HG03354 (cell line): Measurements from ENCODE around the gene HOXB5.

Experiments
- ATAC-seq: cut with Tn5 transposase; IDR thresholded peaks from one replicate; pipeline ENCODE4 v1.9.1; 2021; ENCODE audit warnings: mild to moderate bottlenecking; ENCODE audit not compliant: unreplicated experiment, poor library complexity, severe bottlenecking

The HOXB5 gene

GRCh38 chr17:48617471-48618255, 24.1 kb upstream of the HOXB5 start:
- no peak for ATAC-seq

- no peak for ATAC-seq
Observed at GRCh38 chr17:48616717-48617470, 23.3 kb upstream of the HOXB5 start.

GRCh38 chr17:48615963-48616716, 22.6 kb upstream of the HOXB5 start:
- no peak for ATAC-seq

DNA sequence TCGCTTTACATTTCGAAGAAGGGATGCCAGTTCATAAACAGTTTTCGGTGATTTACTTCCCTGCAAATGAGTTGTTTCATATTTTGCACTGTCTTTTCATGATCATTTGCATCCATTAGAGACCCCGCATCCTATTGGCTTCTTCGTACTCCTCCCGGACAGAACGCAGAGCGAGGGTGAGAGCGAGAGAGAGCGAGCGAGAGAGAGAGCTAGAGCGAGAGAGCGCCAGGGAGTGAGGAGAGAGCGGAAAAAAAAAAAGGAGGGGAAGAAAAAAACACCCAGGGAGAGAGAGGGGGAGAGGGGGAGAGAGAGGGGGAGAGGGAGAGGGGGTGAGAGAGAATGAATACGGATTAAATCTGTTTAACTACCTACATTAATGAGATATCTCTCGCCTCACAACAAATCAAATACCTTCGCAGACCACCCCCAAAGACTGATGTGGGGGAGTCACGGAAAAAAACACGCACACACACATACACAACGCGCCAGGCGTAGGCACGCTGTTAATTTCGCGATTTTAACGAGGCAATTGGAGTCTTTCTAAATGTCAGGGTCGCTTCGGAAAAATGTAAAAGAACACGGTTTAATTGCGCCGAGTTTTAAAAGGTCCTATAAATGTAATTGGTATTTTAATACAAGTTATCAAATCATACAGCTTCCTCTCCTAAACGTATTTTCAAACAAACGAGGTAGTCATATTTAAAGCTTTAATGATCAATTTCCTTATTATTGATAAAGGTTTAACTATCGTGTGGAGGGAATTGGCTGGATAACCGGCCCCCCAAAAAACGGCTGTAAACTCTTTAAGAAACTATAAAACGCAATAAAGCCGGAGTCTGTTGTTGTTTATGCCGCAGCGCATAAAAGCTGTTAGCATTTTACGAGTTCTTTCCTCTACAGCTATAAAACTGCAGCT, 21.7 kb upstream of the HOXB5 start, which contains the start of gene HOXB8:
HOXB8 (minus strand) TSS at position 246 of the 916 bp plus-strand sequence. CDS start 588 bp downstream, outside the sequence.
- ATAC-seq = no peak

GRCh38 chr17:48613862-48614694, 20.5 kb upstream of the HOXB5 start:
- no peak for ATAC-seq

GRCh38 chr17:48612854-48613691, 19.5 kb upstream of the HOXB5 start:
- peak; percentile 54 for ATAC-seq

- no peak for ATAC-seq
Observed at GRCh38 chr17:48612456-48612853, 18.9 kb upstream of the HOXB5 start.

DNA sequence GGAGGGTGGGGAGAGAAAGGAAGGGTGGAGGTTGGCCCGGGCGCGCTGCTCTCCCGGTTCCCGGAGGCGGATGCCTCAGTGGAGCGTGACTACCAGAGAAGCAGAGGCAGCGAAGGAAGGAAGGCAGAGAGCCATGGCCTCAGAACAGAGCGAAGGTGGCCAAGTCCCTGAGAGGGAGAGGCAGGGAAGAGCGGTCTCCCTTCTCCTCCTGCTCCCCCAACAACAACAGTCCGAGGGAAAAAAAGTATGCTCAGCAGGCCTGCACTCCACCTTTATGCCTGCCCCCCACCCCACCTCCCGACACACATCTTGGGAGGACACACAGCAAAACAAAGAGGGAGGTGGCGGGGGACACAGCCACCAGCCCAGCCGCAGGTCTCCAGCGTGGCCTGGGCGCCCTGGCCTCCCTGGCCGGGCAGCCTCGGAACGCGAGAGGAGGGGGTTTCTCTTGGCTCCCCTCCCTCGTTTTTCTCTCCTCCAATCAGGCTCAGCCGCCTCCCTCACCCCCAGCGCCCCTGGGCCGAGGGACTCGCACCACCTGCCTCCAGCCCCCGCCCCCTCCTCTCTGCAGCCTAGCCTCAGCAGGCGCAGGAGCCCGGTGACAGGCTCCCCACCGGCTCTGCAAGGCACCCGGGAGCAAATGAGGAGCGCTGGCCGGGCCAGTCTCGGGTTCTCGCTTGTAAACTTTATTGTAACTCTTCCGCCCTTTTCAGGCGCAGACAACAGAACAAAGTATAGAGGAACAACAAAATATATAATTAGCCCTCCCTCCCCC, 18.3 kb upstream of the HOXB5 start:
- ATAC-seq = no peak

- ATAC-seq = peak; percentile 10
Observed at GRCh38 chr17:48611213-48611612, 17.6 kb upstream of the HOXB5 start.

- peak; percentile 49 for ATAC-seq
Observed at GRCh38 chr17:48610282-48611211, 17.0 kb upstream of the HOXB5 start, which contains the start of gene HOXB7. Gene HOXB7 (minus strand): TSS chr17:48611017. CDS start chr17:48610918, 99 bp downstream.

- no peak for ATAC-seq
Observed at GRCh38 chr17:48609759-48610281, 16.2 kb upstream of the HOXB5 start.

- ATAC-seq = no peak
Observed at GRCh38 chr17:48609033-48609432, 15.5 kb upstream of the HOXB5 start.

DNA sequence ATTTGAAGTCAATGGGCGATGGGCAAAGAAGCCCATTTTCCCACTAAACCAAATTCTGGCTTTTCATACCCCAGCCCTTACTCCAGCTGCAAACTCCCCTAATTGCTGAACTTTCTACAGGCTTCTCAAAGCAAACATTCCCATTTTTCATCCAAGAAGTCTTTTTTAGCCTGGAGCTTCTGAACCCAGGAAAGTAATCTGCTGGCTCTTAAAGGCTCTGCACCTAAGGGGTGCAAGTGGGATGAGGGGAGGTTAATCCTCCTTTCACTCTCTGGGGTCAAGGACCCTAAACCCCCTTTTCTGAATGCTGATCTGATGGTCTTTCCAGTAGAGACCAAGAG, 14.9 kb upstream of the HOXB5 start:
- ATAC-seq = no peak

DNA sequence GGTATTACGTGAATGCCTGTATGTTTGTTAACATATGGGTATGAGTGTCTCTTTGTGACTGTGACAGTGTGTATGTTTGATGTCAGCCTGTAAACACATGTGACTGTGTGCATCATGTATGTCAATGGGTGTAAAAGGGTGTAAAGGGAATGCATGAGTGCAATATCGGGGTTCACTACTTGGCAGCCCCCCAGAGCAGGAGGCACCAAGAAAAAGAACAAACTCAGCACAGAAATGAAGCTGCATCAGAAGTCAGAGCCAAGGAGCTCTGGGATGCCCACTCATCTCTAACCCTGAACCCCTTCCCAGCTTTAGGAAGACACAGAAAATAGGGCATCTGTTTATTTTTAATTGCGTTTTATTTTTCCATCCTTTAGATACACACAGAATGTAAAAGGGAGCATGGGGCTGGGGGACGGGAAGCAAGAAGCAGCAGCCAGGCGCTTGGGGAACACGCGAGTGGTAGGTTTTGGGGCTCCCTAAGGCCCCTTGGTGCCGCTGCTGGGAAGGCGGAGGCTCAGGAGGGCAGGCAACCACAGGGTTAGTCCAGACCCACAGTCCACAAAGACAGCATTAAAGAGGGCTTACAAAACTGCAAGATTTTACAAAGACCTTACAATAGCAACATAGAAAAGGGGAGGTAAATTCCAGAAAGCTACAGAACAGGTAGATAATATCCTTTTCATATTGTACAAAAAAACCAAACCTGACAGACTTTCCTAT, 13.5 kb upstream of the HOXB5 start:
- no peak for ATAC-seq
